ENCODE measurements around the gene ACSL3.

Gene ACSL3

DNA sequence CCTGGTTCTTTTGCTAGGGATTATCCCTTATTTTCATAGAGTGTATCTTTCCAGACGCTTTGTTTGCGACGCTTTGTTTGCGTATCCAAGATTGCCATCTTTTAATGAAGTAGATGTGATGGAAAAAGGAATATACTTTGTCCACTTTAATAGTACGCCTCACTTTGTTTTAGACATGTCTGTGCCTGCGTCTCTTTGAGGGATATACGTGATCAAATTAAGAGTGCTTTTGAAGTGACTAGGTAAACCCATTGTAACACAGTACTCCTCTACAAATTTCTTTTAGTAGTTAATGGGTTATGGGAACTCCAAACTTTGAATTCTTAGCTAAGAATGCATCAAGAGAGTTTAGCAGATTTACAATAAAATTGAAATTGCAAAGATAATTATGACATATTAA lies 27.9 kb downstream of the ACSL3 start:
- no peak for DNase-seq (ENCODE audit: low read depth in 2 of 2)

DNA sequence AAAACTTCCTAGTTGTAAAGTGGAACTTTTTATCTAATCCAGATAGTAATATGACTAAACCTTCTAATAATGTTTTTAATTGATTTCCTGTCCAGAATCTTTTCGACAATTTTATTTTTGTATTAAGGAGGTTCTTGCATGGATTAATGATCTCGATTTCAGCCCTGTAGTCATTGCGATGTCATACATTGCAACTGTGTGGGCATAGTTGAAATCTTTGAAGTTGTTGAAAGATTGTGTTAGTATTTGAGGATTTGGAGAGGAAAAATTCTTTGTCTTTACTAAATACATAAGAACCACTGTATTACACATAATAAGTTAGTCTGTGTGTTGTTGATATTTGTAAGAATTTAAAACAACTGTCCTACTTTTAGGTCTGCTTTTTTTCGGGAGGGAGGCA lies 31.1 kb downstream of the ACSL3 start:
- TF ChIP-seq, protein P1, sequence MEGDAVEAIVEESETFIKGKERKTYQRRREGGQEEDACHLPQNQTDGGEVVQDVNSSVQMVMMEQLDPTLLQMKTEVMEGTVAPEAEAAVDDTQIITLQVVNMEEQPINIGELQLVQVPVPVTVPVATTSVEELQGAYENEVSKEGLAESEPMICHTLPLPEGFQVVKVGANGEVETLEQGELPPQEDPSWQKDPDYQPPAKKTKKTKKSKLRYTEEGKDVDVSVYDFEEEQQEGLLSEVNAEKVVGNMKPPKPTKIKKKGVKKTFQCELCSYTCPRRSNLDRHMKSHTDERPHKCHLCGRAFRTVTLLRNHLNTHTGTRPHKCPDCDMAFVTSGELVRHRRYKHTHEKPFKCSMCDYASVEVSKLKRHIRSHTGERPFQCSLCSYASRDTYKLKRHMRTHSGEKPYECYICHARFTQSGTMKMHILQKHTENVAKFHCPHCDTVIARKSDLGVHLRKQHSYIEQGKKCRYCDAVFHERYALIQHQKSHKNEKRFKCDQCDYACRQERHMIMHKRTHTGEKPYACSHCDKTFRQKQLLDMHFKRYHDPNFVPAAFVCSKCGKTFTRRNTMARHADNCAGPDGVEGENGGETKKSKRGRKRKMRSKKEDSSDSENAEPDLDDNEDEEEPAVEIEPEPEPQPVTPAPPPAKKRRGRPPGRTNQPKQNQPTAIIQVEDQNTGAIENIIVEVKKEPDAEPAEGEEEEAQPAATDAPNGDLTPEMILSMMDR (IDR thresholded peaks at IDR 0.05; ENCODE audit: low read depth, low read length), result no peak
- peak; percentile 24 to 46 for DNase-seq (ENCODE audit: low read depth in 2 of 2)
- peak overlapping the region in 1 of 2 donors; percentile 24 for H3K4me3 ChIP-seq (replicated peaks in 1 of 2; ENCODE audit: low read depth in 2 of 2, low read length in 2 of 2)

More for the DNA sequence above, 27.9 kb downstream of the ACSL3 start:
- H3K4me3 ChIP-seq (replicated peaks in 1 of 2; ENCODE audit: low read depth in 2 of 2, low read length in 2 of 2), result no peak overlapping the region
- TF ChIP-seq, protein P1 (IDR thresholded peaks at IDR 0.05; ENCODE audit: low read depth, low read length), result no peak

DNA sequence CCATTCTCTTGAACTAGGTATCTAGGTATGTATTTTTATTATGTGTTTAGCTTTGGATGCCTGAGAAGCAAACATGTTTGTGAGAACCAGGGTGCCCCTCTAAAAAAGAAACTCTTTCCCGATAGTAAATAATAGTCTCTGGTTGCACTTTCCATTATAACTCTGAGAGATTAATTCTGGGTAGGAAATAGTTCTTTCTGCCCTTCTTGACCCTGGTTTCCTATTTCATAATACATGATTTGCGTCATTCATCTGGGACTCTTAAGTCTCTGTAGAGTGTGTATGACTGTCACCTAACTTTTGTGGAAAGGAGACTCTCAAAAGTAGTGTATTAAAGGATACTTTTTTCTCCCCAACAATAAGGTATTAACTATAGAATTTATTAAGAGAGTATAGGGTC lies 31.5 kb downstream of the ACSL3 start:
- DNase-seq (ENCODE audit: low read depth in 2 of 2), result peak; percentile 62 to 66
- TF ChIP-seq, protein P1 (IDR thresholded peaks at IDR 0.05; ENCODE audit: low read depth, low read length), result no peak
- H3K4me3 ChIP-seq (replicated peaks in 1 of 2; ENCODE audit: low read depth in 2 of 2, low read length in 2 of 2), result peak overlapping the region in 1 of 2 donors; percentile 24

DNA sequence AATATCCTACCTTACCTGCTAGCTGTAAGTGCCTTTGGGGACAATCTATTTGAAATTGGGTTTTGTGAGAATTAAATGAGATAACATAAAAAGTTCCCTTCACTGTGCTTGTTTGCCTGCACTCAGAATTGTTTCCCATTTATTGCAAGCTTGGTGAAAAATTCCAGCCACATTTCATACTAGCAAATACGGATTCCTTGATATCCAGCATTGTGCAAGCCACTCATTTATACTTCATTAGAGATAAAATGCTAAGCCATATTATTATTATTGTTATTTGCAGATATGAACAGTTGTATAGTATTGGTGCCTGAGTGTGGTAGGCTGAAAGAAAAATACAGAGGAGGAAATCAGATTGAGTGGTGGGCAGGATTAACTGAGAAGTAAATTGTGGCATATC lies 31.9 kb downstream of the ACSL3 start:
- no peak overlapping the region for H3K4me3 ChIP-seq (replicated peaks in 1 of 2; ENCODE audit: low read depth in 2 of 2, low read length in 2 of 2)
- TF ChIP-seq, protein P1 (IDR thresholded peaks at IDR 0.05; ENCODE audit: low read depth, low read length), result no peak
- DNase-seq (ENCODE audit: low read depth in 2 of 2), result peak in 1 of 2 donors; percentile 23

DNA sequence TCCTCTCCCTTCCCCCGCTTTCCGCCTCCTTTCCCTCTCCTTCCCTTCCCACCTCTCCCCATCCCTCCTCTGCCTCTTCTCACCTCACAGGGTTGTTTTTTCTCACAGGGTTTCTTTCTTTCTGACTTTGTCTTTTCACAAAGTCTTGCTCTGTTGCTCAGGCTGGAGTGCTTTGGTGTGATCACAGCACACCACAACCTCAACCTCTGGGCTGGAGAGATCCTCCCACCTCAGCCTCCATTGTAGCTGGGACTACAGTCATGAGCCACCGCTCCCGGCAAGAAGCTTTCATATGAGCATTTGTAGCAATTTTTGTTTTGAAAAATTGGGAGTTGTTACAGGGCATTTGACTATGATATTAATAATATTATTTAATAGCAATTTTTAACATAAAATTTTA lies 32.9 kb downstream of the ACSL3 start:
- no peak overlapping the region for H3K4me3 ChIP-seq (replicated peaks in 1 of 2; ENCODE audit: low read depth in 2 of 2, low read length in 2 of 2)
- TF ChIP-seq, protein P1 (IDR thresholded peaks at IDR 0.05; ENCODE audit: low read depth, low read length), result no peak
- no peak for DNase-seq (ENCODE audit: low read depth in 2 of 2)

DNA sequence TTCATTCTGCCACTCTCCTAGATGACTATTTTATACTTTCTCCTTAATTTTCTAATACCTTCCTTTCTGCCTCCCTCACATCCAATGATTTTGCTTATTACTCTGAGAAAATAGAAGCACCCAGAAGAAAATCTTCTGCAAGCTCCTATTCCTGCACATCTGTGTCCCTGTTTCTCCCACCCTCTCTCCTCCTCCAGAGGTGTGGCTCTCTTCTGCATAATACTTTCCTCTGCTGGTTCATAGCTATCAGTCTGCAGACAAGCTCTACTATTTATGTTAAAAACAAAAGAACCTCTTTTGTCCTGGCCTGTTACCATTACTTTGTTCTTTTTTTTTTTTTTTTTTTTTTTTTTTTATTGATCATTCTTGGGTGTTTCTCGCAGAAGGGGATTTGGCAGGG lies 34.3 kb downstream of the ACSL3 start:
- no peak overlapping the region for H3K4me3 ChIP-seq (replicated peaks in 1 of 2; ENCODE audit: low read depth in 2 of 2, low read length in 2 of 2)
- TF ChIP-seq, protein P1 (IDR thresholded peaks at IDR 0.05; ENCODE audit: low read depth, low read length), result no peak
- DNase-seq (ENCODE audit: low read depth in 2 of 2), result no peak

DNA sequence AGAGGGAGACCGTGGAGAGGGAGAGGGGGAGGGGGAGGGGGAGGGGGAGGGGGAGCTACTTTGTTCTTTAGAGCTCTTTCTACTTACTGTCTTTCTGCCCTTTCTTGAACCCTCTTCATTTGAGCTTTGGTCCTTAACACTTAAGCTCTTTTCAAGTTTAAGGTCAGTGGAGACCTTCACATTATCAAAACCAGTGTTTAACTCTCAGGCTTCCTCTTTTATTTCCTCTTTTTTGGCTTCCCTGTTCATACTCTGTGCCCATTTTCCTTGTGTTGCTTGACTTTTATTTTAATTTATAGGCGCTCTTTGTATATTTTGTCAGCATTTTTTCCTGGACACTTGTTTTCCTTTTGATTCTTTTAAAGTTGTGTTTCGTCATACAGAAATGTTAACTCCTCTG lies 37.1 kb downstream of the ACSL3 start:
- no peak overlapping the region for H3K4me3 ChIP-seq (replicated peaks in 1 of 2; ENCODE audit: low read depth in 2 of 2, low read length in 2 of 2)
- TF ChIP-seq, protein P1 (IDR thresholded peaks at IDR 0.05; ENCODE audit: low read depth, low read length), result no peak
- no peak for DNase-seq (ENCODE audit: low read depth in 2 of 2)

Data from cardiac fibroblast (primary cell).